ENCODE measurements around the gene YRDC. TPM values are rescaled to one million over a fixed set of nuclear protein-coding genes. Genes with fewer than 3 reads are reported as not detected.

YRDC gene
- polyA plus RNA-seq, 1 donor from 2014 or later: 34.1 TPM

- Histone ChIP-seq H3K9me3 (ENCODE audit: low read length) (no peaks in the 10 kb centered on the region), H4K20me1 (ENCODE audit: insufficient read depth) (no peaks in the 10 kb centered on the region), H3K9ac (ENCODE audit: low read length) (peak overlapping the region; percentile 87), H3K36me3 (ENCODE audit: insufficient read depth, low read length) (peaks cover 9% of the 10 kb centered on the region), H3K9me2 (ENCODE audit: insufficient read depth, low read length) (no peaks in the 10 kb centered on the region), H3K4me3 (ENCODE audit: low read length) (peak overlapping the region; percentile 88), H3F3A (ENCODE audit: insufficient read depth, low read length, poor library complexity, severe bottlenecking) (no peaks in the 10 kb centered on the region), H3K27ac (ENCODE audit: low read length) (peak overlapping the region; percentile 85), H3K4me2 (ENCODE audit: low read length) (peak overlapping the region; percentile 49), H3K79me2 (replicated peaks; ENCODE audit: insufficient read depth, low read length) (peaks cover 16% of the 10 kb centered on the region), H3K27me3 (ENCODE audit: insufficient read depth, low read depth, low read length) (no peaks in the 10 kb centered on the region), H2AFZ (ENCODE audit: low read depth, low read length) (peak overlapping the region; percentile 43)
- TF ChIP-seq EP300 (conservative IDR thresholded peaks at IDR 0.05; ENCODE audit: poor library complexity, severe bottlenecking) (no peak), POLR2AphosphoS5 (IDR thresholded peaks at IDR 0.05) (no peak), MXI1 (conservative IDR thresholded peaks at IDR 0.05; ENCODE audit: poor library complexity, severe bottlenecking) (no peak), TAF1 (IDR thresholded peaks at IDR 0.05; ENCODE audit: low read depth) (no peak), CTCF (IDR thresholded peaks at IDR 0.05; ENCODE audit: poor library complexity, severe bottlenecking) (no peak), SMC3 (conservative IDR thresholded peaks at IDR 0.05; ENCODE audit: poor library complexity) (no peak), RAD21 (conservative IDR thresholded peaks at IDR 0.05) (no peak), REST (IDR thresholded peaks at IDR 0.05; ENCODE audit: borderline replicate concordance) (no peak), EZH2 (IDR thresholded peaks at IDR 0.05; ENCODE audit: borderline replicate concordance, insufficient read depth, low read length, poor library complexity, severe bottlenecking) (no peak)
These were observed 636 bp upstream of the YRDC start for GRCh38 chr1:37808369-37809319.

GRCh38 chr1:37807220-37807554 lies 821 bp downstream of the YRDC start:
- H3K9me3 ChIP-seq (ENCODE audit: low read length): no peaks in the 10 kb centered on the region
- peak overlapping the region; percentile 59 for H3K4me2 ChIP-seq (ENCODE audit: low read length)
- H3K9me2 ChIP-seq (ENCODE audit: insufficient read depth, low read length): no peaks in the 10 kb centered on the region
- no peaks in the 10 kb centered on the region for H3F3A ChIP-seq (ENCODE audit: insufficient read depth, low read length, poor library complexity, severe bottlenecking)
- TF ChIP-seq EP300 (conservative IDR thresholded peaks at IDR 0.05; ENCODE audit: poor library complexity, severe bottlenecking): no peak
- no peak for TF ChIP-seq RAD21 (conservative IDR thresholded peaks at IDR 0.05)
- TF ChIP-seq CTCF (IDR thresholded peaks at IDR 0.05; ENCODE audit: poor library complexity, severe bottlenecking): no peak
- no peak for TF ChIP-seq REST (IDR thresholded peaks at IDR 0.05; ENCODE audit: borderline replicate concordance)
- no peak for TF ChIP-seq EZH2 (IDR thresholded peaks at IDR 0.05; ENCODE audit: borderline replicate concordance, insufficient read depth, low read length, poor library complexity, severe bottlenecking)
- no peak for TF ChIP-seq TAF1 (IDR thresholded peaks at IDR 0.05; ENCODE audit: low read depth)
- no peak for TF ChIP-seq POLR2AphosphoS5 (IDR thresholded peaks at IDR 0.05)
- no peak for TF ChIP-seq MXI1 (conservative IDR thresholded peaks at IDR 0.05; ENCODE audit: poor library complexity, severe bottlenecking)
- no peak for TF ChIP-seq SMC3 (conservative IDR thresholded peaks at IDR 0.05; ENCODE audit: poor library complexity)
- H3K4me3 ChIP-seq (ENCODE audit: low read length): peak overlapping the region; percentile 88
- H3K79me2 ChIP-seq (replicated peaks; ENCODE audit: insufficient read depth, low read length): peaks cover 16% of the 10 kb centered on the region
- H4K20me1 ChIP-seq (ENCODE audit: insufficient read depth): no peaks in the 10 kb centered on the region
- H3K27me3 ChIP-seq (ENCODE audit: insufficient read depth, low read depth, low read length): no peaks in the 10 kb centered on the region
- H2AFZ ChIP-seq (ENCODE audit: low read depth, low read length): no peak overlapping the region
- H3K9ac ChIP-seq (ENCODE audit: low read length): peak overlapping the region; percentile 87
- H3K36me3 ChIP-seq (ENCODE audit: insufficient read depth, low read length): peaks cover 9% of the 10 kb centered on the region
- H3K27ac ChIP-seq (ENCODE audit: low read length): peak overlapping the region; percentile 54

All from neural cell (in vitro differentiated cells).